Measurements from ENCODE around the gene MTG1. TPM values are rescaled to one million over a fixed set of nuclear protein-coding genes. Genes with fewer than 3 reads are reported as not detected.

Gene MTG1
- total and polyA plus RNA-seq, 8 donors: 17.2 to 62.9 (median 23.1) TPM

DNA sequence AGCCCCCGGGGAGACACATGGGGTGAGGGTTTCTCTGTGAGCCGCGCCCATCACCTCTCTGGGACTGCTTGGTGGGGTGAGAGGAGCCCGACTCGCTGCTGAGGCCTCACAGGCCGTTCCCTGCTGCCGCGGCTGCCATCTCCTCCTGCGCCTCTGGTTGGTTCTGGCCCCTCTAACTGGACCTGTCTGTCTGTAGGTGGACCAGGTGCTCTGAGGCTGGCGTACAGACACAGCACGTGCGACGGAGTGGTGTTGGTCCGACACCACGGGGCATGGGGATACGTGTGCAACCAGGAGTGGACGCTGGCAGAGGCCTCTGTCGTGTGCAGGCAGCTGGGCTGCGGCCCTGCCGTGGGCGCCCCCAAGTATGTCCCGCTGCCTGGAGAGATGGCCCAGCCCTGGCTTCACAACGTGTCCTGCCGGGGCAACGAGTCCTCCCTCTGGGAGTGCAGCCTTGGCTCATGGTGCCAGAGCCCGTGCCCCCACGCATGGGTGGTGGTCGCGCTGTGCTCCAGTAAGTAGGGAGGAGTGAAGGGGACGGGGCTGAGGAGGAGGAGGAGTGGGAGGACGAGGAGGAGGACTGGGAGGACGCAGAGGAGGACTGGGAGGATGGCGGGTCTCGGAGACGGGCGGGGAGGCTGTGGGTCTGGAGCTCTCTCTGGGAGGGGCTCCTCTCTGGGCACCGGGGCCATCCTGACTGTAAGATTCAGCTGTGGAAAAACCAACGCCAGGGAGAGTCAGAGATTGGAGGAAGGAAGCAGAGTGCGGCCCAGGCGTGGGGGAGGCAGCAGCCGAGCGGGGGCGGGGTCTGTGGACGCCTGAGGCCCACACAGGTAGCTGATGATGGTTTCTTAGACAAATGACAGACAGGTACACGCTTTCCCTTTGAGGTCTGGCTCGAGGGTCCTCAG lies 62.3 kb downstream of the MTG1 start:
- no peaks in the 10 kb centered on the region for H3K4me1 ChIP-seq
- H3K36me3 ChIP-seq: no peaks in the 10 kb centered on the region
- no peak overlapping the region for H3K4me3 ChIP-seq
- H3K27ac ChIP-seq: no peak overlapping the region
- WGBS, 2 donors: 86 to 89% methylated on average over 46 of the region's 46 CpGs
- no peaks in the 10 kb centered on the region for H3K27me3 ChIP-seq
- ATAC-seq (no peak), FAIRE-seq (no peak), DNase-seq (peak in 1 of 6 donors; percentile 54)
- TF ChIP-seq, protein P1, sequence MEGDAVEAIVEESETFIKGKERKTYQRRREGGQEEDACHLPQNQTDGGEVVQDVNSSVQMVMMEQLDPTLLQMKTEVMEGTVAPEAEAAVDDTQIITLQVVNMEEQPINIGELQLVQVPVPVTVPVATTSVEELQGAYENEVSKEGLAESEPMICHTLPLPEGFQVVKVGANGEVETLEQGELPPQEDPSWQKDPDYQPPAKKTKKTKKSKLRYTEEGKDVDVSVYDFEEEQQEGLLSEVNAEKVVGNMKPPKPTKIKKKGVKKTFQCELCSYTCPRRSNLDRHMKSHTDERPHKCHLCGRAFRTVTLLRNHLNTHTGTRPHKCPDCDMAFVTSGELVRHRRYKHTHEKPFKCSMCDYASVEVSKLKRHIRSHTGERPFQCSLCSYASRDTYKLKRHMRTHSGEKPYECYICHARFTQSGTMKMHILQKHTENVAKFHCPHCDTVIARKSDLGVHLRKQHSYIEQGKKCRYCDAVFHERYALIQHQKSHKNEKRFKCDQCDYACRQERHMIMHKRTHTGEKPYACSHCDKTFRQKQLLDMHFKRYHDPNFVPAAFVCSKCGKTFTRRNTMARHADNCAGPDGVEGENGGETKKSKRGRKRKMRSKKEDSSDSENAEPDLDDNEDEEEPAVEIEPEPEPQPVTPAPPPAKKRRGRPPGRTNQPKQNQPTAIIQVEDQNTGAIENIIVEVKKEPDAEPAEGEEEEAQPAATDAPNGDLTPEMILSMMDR (IDR thresholded peaks at IDR 0.05): no peak
- intact Hi-C loops (cut with DNase I): no loop called here
- no peaks in the 10 kb centered on the region for H3K9me3 ChIP-seq

DNA sequence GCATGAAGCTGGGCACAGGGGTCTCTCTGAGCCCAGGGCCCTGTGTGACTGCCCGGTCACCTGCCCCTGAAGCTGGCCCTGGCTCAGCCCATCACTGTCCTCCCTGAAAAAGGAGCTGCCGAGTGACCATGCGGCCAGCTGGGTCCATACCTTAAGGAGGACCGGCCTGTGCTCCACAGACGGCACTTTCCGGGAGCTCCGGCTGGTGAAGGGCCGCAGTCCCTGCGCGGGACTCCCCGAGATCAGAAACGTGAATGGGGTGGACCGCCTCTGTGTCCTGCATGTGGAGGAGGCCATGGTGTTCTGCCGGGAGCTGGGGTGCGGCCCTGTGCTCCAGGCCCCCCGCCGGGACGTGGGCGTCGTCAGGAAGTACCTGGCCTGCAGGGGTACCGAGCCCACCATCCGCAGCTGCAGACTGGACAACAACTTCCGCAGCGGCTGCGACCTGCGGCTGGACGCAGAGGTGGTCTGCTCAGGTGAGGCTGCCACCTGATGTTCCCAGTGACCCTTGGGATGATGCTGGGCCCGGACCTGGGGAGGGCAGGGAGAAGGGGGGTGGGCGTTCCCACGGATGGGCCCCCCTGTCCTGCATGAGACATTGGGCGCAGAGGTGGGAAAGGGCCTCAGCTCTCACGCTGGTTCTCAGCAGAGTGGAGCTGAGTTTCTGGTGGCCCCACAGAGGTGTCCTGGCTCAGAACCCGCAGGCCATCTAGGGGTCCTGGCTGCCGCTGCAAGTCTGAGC lies 63.3 kb downstream of the MTG1 start:
- intact Hi-C loops (cut with DNase I): no loop called here
- whole genome bisulfite sequencing, 2 donors: 90 to 93% methylated on average over 34 of the region's 34 CpGs
- no peaks in the 10 kb centered on the region for H3K27me3 ChIP-seq
- H3K27ac ChIP-seq: no peak overlapping the region
- FAIRE-seq: no peak
- TF ChIP-seq, protein P1 (IDR thresholded peaks at IDR 0.05): no peak
- H3K36me3 ChIP-seq: no peaks in the 10 kb centered on the region
- peak in 2 of 6 donors; percentile 5 to 62 for DNase-seq
- H3K4me1 ChIP-seq: no peaks in the 10 kb centered on the region
- H3K9me3 ChIP-seq: no peaks in the 10 kb centered on the region
- no peak overlapping the region for H3K4me3 ChIP-seq
- ATAC-seq: no peak

DNA sequence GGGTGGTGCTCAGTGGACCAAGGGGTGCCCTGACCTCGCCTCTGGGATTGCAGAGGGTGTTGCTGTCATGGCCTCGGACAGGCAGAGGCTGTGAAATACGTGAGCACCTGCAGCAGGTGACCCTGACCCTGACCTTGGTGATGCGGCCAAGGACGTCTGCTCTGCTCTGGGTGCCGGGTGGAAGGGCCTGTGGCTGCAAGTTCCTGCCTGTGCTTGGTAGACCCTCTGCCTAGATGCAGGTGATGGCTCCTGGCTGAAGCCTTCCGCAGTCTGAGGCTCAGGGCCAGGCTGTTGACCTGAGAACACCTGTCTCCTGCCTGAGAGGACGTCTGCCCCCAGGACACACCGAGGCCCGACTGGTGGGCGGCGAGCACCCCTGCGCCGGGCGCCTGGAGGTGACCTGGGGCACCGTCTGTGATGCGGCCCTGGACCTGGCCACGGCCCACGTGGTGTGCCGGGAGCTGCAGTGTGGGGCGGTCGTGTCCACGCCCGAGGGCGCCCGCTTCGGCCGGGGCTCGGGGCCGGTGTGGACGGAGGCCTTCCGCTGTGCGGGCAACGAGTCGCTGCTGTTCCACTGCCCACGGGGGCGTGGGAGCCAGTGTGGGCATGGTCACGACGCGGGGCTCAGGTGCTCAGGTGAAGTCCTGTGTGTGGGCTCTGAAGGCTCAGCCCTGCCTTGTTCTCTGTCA lies 64.2 kb downstream of the MTG1 start:
- 89 to 90% methylated on average over 40 of the region's 40 CpGs for WGBS, 2 donors
- Histone ChIP-seq H3K27ac (no peak overlapping the region), H3K9me3 (no peaks in the 10 kb centered on the region), H3K36me3 (no peaks in the 10 kb centered on the region), H3K4me3 (no peak overlapping the region), H3K27me3 (no peaks in the 10 kb centered on the region), H3K4me1 (no peaks in the 10 kb centered on the region)
- TF ChIP-seq, protein P1 (IDR thresholded peaks at IDR 0.05): no peak
- peak in 2 of 6 donors; percentile 6 to 57 for DNase-seq
- intact Hi-C loops (cut with DNase I): no loop called here
- no peak for FAIRE-seq
- no peak for ATAC-seq

DNA sequence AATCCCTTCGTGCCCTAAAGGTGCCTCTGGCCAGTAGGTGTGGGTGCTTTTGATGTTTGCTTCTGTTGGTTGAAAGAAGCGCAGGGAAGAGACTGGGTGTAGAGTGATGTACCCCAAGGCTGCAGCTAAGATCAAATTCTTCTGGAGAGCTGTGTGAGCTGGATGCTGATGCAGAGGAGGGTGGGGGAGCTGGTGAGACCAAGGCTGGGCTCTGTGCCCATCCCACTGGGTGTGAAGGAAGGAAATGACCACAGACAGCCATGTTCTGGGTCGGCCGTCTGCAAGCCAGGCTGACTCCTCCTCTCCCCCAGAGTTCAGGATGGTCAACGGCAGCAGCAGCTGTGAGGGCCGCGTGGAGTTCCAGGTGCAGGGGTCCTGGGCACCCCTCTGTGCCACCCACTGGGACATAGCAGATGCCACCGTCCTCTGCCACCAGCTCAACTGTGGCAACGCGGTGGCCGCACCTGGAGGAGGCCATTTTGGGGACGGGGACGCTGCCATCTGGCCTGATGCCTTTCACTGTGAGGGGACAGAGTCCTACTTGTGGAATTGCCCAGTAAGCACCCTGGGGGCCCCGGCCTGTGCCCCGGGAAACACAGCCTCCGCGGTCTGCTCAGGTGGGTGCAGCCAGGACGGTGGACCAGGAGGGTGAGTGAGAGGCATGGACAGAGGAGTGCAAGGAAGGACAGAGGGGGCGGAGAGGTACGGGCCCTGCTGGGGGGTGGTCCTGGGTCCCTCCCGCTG lies 64.9 kb downstream of the MTG1 start:
- ATAC-seq: no peak
- Histone ChIP-seq H3K4me3 (no peak overlapping the region), H3K36me3 (no peaks in the 10 kb centered on the region), H3K4me1 (no peaks in the 10 kb centered on the region), H3K27ac (no peak overlapping the region), H3K9me3 (no peaks in the 10 kb centered on the region), H3K27me3 (no peaks in the 10 kb centered on the region)
- FAIRE-seq: no peak
- intact Hi-C loops (cut with DNase I): no loop called here
- WGBS, 2 donors: 81 to 87% methylated on average over 19 to 21 of the region's 21 CpGs
- peak in 2 of 6 donors; percentile 6 to 64 for DNase-seq
- TF ChIP-seq, protein P1 (IDR thresholded peaks at IDR 0.05): no peak

All from pancreas (tissue), 10 donors.